WTC11 (cell line): ENCODE data around the gene SMDT1. TPM values are rescaled to one million over a fixed set of nuclear protein-coding genes. Genes with fewer than 3 reads are reported as not detected.
"Not testable (repeated sequence)": the region's sequence is repeated elsewhere in the genome, so short reads cannot be mapped to it uniquely, and the experiment has no call there.

Source experiments
- ATAC-seq: fragments of 200-7000 bp; cut with Tn5 transposase; 2 replicates; pipeline ENCODE4 v1.10.0; 2021; ENCODE audit warnings: mild to moderate bottlenecking, moderate library complexity
- CTCF ChIA-PET: fragments of 300-600 bp; sonication (Branson Sonifier 250); formaldehyde crosslinking; loops from one replicate; lab custom pipeline; 2021; ENCODE audit warnings: antibody characterized with exemption; lab: Charles Lee
- POLR2A ChIA-PET: fragments of 350-600 bp; sonication (Branson Sonifier 250); formaldehyde crosslinking; loops from one replicate; lab custom pipeline; 2021; ENCODE audit warnings: antibody characterized with exemption; lab: Charles Lee
- DNase-seq: peaks from one replicate; pipeline ENCODE4 v3.0.0; 2021; ENCODE audit warnings: low spot score
- H3K27ac Mint-ChIP-seq: 2 replicates; pipeline ENCODE4 v1.8.0; 2021; ENCODE audit warnings: mixed read lengths
- H3K27me3 Mint-ChIP-seq: 2 replicates; pipeline ENCODE4 v1.8.0; 2021; ENCODE audit warnings: low read depth, mild to moderate bottlenecking, moderate library complexity, mixed read lengths
- H3K36me3 Mint-ChIP-seq: 2 replicates; pipeline ENCODE4 v1.8.0; 2021; ENCODE audit warnings: mixed read lengths
- H3K4me1 Mint-ChIP-seq: 2 replicates; pipeline ENCODE4 v1.8.0; 2022; ENCODE audit warnings: mixed read lengths
- H3K4me3 Mint-ChIP-seq: 2 replicates; pipeline ENCODE4 v1.8.0; 2021; ENCODE audit warnings: mild to moderate bottlenecking, moderate library complexity, mixed read lengths
- H3K9me3 Mint-ChIP-seq: 2 replicates; pipeline ENCODE4 v1.8.0; 2021; ENCODE audit warnings: mixed read lengths
- CBFB ChIP-seq: sonication (generic); formaldehyde crosslinking; IDR thresholded peaks from 2 replicates; pipeline ENCODE4 v1.8.1; 2022; ENCODE audit warnings: mild to moderate bottlenecking, low read depth, missing genetic modification reagents
- GABPB1 ChIP-seq: sonication (generic); formaldehyde crosslinking; IDR thresholded peaks from 2 replicates; pipeline ENCODE4 v1.8.1; 2023; ENCODE audit warnings: mild to moderate bottlenecking, missing genetic modification reagents
- MYBL2 ChIP-seq: sonication (generic); formaldehyde crosslinking; IDR thresholded peaks from 2 replicates; pipeline ENCODE4 v1.8.1; 2023; ENCODE audit warnings: mild to moderate bottlenecking, moderate library complexity, missing genetic modification reagents
- NFYB ChIP-seq: sonication (generic); formaldehyde crosslinking; conservative IDR thresholded peaks from 2 replicates; pipeline ENCODE4 v1.8.0; 2022; ENCODE audit warnings: low read depth, missing genetic modification reagents
- PRRX2 ChIP-seq: fragments of 250-450 bp; sonication (Bioruptor Pico); IDR thresholded peaks from 2 replicates; pipeline ENCODE4 v1.8.0; 2021; ENCODE audit warnings: mild to moderate bottlenecking
- SMAD3 ChIP-seq: sonication (generic); formaldehyde crosslinking; IDR thresholded peaks from 2 replicates; pipeline ENCODE4 v1.8.0; 2022; ENCODE audit warnings: missing genetic modification reagents, mild to moderate bottlenecking, borderline replicate concordance
- SMAD4 ChIP-seq: sonication (generic); formaldehyde crosslinking; IDR thresholded peaks from 2 replicates; pipeline ENCODE4 v1.8.0; 2022; ENCODE audit warnings: mild to moderate bottlenecking, missing genetic modification reagents
- SOX15 ChIP-seq: fragments of 250-450 bp; sonication (Bioruptor Pico); IDR thresholded peaks from 2 replicates; pipeline ENCODE4 v1.9.0; 2021; ENCODE audit warnings: mild to moderate bottlenecking
- TCF7 ChIP-seq: sonication (generic); formaldehyde crosslinking; IDR thresholded peaks from 2 replicates; pipeline ENCODE4 v1.8.0; 2022; ENCODE audit warnings: mild to moderate bottlenecking, low read depth, missing genetic modification reagents, moderate library complexity
- ZBTB21 ChIP-seq: sonication (generic); formaldehyde crosslinking; IDR thresholded peaks from 2 replicates; pipeline ENCODE4 v1.8.1; 2023; ENCODE audit warnings: mild to moderate bottlenecking, missing genetic modification reagents, borderline replicate concordance
- total RNA-seq: library from RNA; stranded (reverse); gene quantifications from 3 replicates; pipeline ENCODE4 v1.2.3, GENCODE V29; 2021
- TF ChIP-seq, protein P1 (sequence below): fragments of 250-450 bp; sonication (Bioruptor Pico); IDR thresholded peaks from 2 replicates; pipeline ENCODE4 v1.8.0; 2021; ENCODE audit warnings: mild to moderate bottlenecking
- TF ChIP-seq, protein P2 (sequence below): sonication (generic); formaldehyde crosslinking; IDR thresholded peaks from 2 replicates; pipeline ENCODE4 v1.8.1; 2022; ENCODE audit warnings: low read depth, missing genetic modification reagents, borderline replicate concordance
- TF ChIP-seq, protein P3 (sequence below): sonication (generic); formaldehyde crosslinking; IDR thresholded peaks from 2 replicates; pipeline ENCODE4 v1.8.1; 2022; ENCODE audit warnings: low read depth, mild to moderate bottlenecking, moderate library complexity, missing genetic modification reagents, borderline replicate concordance
- TF ChIP-seq, protein P4 (sequence below): sonication (generic); formaldehyde crosslinking; IDR thresholded peaks from 2 replicates; pipeline ENCODE4 v1.8.1; 2023; ENCODE audit warnings: mild to moderate bottlenecking, missing genetic modification reagents, moderate library complexity
- TF ChIP-seq, protein P5 (sequence below): fragments of 200-600 bp; IDR thresholded peaks from 2 replicates; pipeline ENCODE4 v1.8.0; 2022; ENCODE audit warnings: antibody characterized with exemption
- TF ChIP-seq, protein P6 (sequence below): fragments of 250-450 bp; sonication (Bioruptor Pico); IDR thresholded peaks from 2 replicates; pipeline ENCODE4 v1.9.0; 2021; ENCODE audit warnings: mild to moderate bottlenecking, borderline replicate concordance
- TF ChIP-seq, protein P7 (sequence below): sonication (generic); formaldehyde crosslinking; conservative IDR thresholded peaks from 2 replicates; pipeline ENCODE4 v1.8.1; 2022; ENCODE audit warnings: mild to moderate bottlenecking, missing genetic modification reagents

The SMDT1 gene
- total RNA-seq, 1 experiment from 2014 or later: 39.9 TPM

DNA sequence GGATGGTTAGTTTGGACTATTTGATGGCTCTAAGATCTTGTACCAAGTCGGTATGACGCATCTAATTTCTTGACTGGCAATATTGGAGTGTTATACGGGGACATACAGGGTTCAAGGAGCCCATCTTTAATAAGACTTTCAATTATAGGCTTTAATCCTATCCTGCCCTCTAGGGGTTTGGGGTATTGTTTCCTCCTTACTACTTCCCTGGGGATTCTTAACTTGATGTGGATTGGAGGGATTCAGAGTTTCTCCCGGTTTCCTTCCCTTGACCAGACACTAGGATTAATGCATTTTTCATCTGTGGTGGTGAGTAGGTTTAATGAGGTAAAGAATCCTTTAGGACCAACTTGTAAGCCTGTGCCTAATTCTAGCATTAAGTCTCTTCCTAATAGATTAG lies 32.3 kb downstream of the SMDT1 start (continued):
- no peak for TF ChIP-seq SMAD3 (CRISPR knock-in tag)
- TF ChIP-seq, protein P1, sequence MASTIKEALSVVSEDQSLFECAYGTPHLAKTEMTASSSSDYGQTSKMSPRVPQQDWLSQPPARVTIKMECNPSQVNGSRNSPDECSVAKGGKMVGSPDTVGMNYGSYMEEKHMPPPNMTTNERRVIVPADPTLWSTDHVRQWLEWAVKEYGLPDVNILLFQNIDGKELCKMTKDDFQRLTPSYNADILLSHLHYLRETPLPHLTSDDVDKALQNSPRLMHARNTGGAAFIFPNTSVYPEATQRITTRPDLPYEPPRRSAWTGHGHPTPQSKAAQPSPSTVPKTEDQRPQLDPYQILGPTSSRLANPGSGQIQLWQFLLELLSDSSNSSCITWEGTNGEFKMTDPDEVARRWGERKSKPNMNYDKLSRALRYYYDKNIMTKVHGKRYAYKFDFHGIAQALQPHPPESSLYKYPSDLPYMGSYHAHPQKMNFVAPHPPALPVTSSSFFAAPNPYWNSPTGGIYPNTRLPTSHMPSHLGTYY: no peak
- TF ChIP-seq TCF7 (CRISPR knock-in tag): no peak
- TF ChIP-seq GABPB1 (CRISPR knock-in tag): no peak
- TF ChIP-seq SMAD4: no peak
- TF ChIP-seq, protein P2, sequence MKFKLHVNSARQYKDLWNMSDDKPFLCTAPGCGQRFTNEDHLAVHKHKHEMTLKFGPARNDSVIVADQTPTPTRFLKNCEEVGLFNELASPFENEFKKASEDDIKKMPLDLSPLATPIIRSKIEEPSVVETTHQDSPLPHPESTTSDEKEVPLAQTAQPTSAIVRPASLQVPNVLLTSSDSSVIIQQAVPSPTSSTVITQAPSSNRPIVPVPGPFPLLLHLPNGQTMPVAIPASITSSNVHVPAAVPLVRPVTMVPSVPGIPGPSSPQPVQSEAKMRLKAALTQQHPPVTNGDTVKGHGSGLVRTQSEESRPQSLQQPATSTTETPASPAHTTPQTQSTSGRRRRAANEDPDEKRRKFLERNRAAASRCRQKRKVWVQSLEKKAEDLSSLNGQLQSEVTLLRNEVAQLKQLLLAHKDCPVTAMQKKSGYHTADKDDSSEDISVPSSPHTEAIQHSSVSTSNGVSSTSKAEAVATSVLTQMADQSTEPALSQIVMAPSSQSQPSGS (CRISPR knock-in tag): no peak
- TF ChIP-seq, protein P3, sequence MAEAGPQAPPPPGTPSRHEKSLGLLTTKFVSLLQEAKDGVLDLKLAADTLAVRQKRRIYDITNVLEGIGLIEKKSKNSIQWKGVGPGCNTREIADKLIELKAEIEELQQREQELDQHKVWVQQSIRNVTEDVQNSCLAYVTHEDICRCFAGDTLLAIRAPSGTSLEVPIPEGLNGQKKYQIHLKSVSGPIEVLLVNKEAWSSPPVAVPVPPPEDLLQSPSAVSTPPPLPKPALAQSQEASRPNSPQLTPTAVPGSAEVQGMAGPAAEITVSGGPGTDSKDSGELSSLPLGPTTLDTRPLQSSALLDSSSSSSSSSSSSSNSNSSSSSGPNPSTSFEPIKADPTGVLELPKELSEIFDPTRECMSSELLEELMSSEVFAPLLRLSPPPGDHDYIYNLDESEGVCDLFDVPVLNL (CRISPR knock-in tag): no peak
- no peak for TF ChIP-seq CBFB (CRISPR knock-in tag)
- no peak for TF ChIP-seq SOX15

DNA sequence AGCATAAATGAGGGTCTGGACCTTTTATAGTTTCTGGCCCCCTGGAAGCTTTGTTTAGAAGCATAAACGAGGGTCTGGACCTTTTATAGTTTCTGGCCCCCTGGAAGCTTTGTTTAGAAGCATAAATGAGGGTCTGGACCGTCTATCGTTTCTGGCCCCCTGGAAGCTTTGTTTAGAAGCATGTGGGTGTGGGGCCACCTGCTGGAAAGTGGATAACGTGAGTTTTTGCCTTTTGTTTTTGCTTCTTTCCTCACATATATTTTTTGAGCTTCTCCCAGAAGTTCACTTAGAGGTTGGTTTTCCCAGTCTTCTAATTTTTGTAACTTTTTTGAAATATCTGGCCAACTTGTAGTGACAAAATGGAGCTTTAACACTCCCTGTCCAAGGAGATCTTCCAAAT lies 33.3 kb downstream of the SMDT1 start:
- CTCF ChIA-PET: interaction anchor here (0.6 to 6.2 kb wide), 32 partner anchors 12 to 416 kb away, joined by 3 to 87 read pairs (median 4); partner anchors contain the start of genes CENPM, NAGA, NDUFA6 and NFAM1
- Mint-ChIP-seq H3K9me3 (peaks cover 13% of the 10 kb centered on the region), H3K27me3 (peaks cover 33% of the 10 kb centered on the region)
- POLR2A ChIA-PET: interaction anchor here (0.5 to 1.2 kb wide), 3 partner anchors 10 to 165 kb away, joined by 3 to 5 read pairs (median 5); partner anchors contain the start of gene NDUFA6
- H3K27ac Mint-ChIP-seq, DNase-seq, H3K36me3 Mint-ChIP-seq, ATAC-seq, H3K4me3 Mint-ChIP-seq, H3K4me1 Mint-ChIP-seq: not testable (repeated sequence)

DNA sequence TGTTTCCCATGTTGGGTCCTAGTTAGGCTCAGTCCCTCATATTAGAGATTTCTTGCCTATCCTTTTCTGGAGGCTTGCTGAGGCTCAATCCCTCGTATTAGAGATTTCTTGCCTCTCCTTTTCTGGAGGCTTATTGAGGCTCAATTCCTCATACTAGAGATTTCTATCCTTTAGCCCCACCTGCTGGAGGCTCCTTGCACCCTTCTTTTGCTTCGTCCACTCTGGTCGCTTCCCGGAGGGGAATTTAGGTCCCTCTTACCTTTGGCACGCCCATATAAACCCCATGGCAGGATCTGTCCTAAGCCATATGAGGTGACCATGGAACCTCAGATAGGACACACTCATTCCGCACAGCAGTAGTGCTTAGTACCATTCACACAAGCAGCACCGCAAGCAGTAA lies 35.2 kb downstream of the SMDT1 start:
- CTCF ChIA-PET: no interaction called here
- POLR2A ChIA-PET: no interaction called here
- DNase-seq: peak; percentile 67
- TF ChIP-seq NFYB (CRISPR knock-in tag): no peak
- TF ChIP-seq, protein P4, sequence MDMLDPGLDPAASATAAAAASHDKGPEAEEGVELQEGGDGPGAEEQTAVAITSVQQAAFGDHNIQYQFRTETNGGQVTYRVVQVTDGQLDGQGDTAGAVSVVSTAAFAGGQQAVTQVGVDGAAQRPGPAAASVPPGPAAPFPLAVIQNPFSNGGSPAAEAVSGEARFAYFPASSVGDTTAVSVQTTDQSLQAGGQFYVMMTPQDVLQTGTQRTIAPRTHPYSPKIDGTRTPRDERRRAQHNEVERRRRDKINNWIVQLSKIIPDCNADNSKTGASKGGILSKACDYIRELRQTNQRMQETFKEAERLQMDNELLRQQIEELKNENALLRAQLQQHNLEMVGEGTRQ: no peak
- no peak for TF ChIP-seq MYBL2 (CRISPR knock-in tag)
- TF ChIP-seq, protein P5, sequence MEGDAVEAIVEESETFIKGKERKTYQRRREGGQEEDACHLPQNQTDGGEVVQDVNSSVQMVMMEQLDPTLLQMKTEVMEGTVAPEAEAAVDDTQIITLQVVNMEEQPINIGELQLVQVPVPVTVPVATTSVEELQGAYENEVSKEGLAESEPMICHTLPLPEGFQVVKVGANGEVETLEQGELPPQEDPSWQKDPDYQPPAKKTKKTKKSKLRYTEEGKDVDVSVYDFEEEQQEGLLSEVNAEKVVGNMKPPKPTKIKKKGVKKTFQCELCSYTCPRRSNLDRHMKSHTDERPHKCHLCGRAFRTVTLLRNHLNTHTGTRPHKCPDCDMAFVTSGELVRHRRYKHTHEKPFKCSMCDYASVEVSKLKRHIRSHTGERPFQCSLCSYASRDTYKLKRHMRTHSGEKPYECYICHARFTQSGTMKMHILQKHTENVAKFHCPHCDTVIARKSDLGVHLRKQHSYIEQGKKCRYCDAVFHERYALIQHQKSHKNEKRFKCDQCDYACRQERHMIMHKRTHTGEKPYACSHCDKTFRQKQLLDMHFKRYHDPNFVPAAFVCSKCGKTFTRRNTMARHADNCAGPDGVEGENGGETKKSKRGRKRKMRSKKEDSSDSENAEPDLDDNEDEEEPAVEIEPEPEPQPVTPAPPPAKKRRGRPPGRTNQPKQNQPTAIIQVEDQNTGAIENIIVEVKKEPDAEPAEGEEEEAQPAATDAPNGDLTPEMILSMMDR: peak; percentile 40; the same call in 1 of the 2 replicates
- TF ChIP-seq, protein P6, sequence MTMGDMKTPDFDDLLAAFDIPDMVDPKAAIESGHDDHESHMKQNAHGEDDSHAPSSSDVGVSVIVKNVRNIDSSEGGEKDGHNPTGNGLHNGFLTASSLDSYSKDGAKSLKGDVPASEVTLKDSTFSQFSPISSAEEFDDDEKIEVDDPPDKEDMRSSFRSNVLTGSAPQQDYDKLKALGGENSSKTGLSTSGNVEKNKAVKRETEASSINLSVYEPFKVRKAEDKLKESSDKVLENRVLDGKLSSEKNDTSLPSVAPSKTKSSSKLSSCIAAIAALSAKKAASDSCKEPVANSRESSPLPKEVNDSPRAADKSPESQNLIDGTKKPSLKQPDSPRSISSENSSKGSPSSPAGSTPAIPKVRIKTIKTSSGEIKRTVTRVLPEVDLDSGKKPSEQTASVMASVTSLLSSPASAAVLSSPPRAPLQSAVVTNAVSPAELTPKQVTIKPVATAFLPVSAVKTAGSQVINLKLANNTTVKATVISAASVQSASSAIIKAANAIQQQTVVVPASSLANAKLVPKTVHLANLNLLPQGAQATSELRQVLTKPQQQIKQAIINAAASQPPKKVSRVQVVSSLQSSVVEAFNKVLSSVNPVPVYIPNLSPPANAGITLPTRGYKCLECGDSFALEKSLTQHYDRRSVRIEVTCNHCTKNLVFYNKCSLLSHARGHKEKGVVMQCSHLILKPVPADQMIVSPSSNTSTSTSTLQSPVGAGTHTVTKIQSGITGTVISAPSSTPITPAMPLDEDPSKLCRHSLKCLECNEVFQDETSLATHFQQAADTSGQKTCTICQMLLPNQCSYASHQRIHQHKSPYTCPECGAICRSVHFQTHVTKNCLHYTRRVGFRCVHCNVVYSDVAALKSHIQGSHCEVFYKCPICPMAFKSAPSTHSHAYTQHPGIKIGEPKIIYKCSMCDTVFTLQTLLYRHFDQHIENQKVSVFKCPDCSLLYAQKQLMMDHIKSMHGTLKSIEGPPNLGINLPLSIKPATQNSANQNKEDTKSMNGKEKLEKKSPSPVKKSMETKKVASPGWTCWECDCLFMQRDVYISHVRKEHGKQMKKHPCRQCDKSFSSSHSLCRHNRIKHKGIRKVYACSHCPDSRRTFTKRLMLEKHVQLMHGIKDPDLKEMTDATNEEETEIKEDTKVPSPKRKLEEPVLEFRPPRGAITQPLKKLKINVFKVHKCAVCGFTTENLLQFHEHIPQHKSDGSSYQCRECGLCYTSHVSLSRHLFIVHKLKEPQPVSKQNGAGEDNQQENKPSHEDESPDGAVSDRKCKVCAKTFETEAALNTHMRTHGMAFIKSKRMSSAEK (CRISPR knock-in tag): no peak
- no peak for TF ChIP-seq ZBTB21 (CRISPR knock-in tag)
- TF ChIP-seq, protein P7, sequence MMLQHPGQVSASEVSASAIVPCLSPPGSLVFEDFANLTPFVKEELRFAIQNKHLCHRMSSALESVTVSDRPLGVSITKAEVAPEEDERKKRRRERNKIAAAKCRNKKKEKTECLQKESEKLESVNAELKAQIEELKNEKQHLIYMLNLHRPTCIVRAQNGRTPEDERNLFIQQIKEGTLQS: no peak
- TF ChIP-seq PRRX2 (CRISPR knock-in tag): no peak
- H3K36me3 Mint-ChIP-seq: peaks cover 7% of the 10 kb centered on the region
- H3K4me1 Mint-ChIP-seq: peaks cover 7% of the 10 kb centered on the region
- peaks cover 28% of the 10 kb centered on the region for H3K27me3 Mint-ChIP-seq
- no peak overlapping the region for H3K4me3 Mint-ChIP-seq
- ATAC-seq: peak; percentile 64
- no peak overlapping the region for H3K27ac Mint-ChIP-seq
- H3K9me3 Mint-ChIP-seq: peaks cover 13% of the 10 kb centered on the region

DNA sequence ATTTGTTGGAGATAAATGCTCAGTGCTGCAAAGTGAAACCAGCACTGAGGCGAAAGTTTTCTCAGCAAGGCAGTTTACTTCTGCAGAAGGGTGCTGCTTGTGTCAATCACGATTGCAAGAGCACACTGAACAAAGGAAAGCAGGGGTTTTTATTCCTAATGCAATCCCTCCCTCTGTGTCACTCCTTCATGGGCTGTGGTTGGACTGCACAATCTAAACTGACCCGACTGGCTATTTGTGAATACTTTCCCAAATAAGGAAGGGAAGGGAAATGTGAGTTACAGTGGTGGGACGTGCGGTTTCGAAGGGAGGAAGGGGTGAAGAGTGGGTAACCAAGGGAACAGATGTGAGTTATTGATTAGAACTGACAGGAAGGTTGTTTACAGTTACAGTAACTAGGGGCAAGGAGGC lies 35.9 kb downstream of the SMDT1 start:
- H3K4me3 Mint-ChIP-seq, ATAC-seq, CTCF ChIA-PET, H3K27ac Mint-ChIP-seq, POLR2A ChIA-PET, DNase-seq, H3K36me3 Mint-ChIP-seq: not testable (repeated sequence)
- Mint-ChIP-seq H3K27me3 (peaks cover 28% of the 10 kb centered on the region), H3K4me1 (peaks cover 12% of the 10 kb centered on the region), H3K9me3 (peaks cover 13% of the 10 kb centered on the region)
